ENCODE results near the gene ARHGAP33.
"Not testable (repeated sequence)": the region's sequence is repeated elsewhere in the genome, so short reads cannot be mapped to it uniquely, and the experiment has no call there.

Gene ARHGAP33

DNA sequence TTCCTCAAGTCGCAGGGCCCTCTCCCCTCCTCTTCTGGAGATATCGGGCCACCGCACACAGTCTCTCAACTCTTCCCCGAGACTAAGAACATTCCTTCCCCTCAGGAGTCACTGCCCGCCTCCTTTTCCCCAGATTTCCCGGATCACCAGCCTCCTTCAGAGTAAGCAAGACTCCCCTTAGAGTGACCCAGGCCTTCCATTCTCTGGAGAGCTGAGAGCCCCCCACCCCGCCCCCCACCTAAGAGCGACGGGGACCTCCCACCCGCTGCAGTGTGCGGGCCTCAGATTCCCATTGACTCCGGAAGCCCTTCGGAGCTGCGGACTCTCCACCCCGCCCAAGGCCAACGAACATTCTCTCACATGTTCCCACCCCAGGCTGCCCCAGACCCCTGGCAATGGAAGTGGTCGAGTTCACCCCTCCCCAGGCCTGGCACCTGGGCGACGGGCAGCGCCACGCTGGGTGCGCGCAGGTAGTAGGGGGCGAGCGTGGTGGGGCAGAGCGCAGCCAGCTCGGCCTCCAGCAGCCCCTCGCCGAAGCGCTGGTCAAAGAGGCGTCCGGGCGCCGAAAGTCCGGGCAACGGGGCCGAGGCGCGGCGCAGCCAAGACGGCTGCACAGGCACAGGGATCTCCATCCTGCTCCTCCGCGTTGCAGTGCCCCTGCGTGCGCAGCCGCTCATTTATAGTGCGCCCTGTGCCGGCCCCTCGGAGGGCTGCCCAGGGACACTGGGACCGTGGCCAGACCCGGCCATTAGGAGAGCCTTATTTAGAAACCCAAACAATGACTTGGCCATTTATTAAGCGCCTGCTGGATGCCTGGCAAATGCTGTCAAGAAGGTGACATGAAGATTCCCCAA is 18.8 kb upstream of the ARHGAP33 start, which contains the start of gene HSPB6:
HSPB6 (minus strand) TSS at position 653 of the 854 bp plus-strand sequence; CDS start at position 632, 21 bp downstream.
- DNase-seq, result peak; percentile 73

DNA sequence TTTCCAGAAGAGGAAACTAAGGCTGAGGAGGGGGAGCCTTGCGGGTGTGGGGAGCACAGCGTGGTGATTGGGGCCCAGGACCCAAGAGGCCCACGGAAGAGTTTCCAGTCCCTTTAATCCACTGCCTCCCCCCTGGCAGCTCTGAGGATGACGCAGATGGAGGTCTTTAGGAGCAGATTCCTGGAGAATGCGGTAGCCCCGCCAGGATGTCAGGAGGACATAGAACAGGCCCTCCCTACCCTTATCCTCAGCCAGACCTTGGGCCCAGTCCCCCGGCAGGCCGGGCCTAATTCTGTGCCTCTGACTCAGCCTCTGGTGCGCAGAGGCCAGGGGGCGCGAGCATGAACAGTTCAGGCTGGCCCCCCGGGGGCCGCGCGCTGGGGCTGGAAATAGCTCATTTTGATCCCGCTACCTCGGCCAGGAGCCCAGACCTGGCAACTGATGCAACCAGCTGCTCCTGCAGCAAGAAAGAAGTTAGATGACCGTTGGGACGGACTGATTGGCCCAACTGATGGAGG is 18.1 kb upstream of the ARHGAP33 start:
- DNase-seq, result peak; percentile 97

DNA sequence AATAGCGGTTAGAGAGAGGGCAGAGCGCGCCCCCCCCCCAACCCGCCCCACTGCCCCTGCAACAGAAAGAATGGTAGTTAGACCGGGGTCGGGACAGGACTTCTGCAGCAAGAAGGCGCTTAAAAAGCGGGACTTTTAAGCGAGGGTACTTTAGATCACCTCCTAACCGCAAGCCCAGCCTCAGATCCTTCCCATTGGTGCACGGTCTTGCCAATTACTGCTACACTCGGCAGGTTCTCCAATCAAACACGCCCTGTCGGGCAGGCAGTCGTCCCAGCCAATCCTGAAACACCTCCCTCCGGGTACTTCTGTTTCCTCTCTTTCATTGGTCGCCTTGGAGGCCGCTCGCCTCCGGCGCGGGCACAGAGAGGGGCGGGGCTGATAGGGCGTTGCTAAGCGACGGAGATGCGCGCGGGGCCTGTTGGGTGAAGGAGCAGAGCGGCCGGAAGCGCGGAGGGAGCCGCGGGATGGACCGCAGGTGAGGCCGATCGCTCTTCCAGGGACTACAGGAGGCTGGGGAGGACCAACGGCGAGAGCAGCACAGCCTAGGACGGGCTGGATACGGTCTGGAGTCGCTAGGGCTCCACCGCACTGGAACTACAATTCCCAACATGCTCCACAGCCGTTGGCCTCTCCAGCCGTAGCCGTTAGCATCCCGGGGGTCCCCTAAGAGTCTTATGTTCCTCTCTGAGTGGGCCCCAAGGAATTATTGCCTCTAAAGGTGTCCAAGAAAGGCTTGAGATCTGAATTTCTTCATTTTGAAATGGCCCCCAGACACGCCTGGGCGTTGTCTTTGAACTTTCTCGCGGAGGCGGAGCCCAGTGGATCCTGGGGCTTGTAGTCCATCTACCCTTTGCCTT is 17.4 kb upstream of the ARHGAP33 start, which contains the start of gene PROSER3:
PROSER3 (plus strand) TSS at position 428 of the 860 bp plus-strand sequence; CDS start at position 468, 40 bp downstream.
- DNase-seq, result peak; percentile 100

DNA sequence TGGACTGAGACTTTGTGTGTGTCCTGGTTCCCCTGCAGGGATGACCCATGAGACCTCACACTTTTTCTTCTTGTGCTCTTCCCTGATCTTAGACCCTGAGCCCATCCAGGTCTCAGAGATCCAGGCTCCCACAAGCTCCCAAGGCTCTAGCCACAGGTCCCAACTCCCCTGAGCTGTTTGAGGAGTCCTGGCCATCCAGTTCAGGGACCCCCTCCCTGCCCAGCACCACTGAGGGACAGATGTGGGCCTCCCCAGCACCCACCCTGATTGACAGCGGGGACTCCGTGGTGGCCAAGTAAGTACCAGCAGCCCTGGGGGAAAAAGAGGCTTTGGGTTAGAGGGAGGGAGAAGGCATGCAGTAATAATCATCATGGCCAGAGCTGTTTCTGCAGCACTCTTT is 15.7 kb upstream of the ARHGAP33 start:
- no peak for DNase-seq

DNA sequence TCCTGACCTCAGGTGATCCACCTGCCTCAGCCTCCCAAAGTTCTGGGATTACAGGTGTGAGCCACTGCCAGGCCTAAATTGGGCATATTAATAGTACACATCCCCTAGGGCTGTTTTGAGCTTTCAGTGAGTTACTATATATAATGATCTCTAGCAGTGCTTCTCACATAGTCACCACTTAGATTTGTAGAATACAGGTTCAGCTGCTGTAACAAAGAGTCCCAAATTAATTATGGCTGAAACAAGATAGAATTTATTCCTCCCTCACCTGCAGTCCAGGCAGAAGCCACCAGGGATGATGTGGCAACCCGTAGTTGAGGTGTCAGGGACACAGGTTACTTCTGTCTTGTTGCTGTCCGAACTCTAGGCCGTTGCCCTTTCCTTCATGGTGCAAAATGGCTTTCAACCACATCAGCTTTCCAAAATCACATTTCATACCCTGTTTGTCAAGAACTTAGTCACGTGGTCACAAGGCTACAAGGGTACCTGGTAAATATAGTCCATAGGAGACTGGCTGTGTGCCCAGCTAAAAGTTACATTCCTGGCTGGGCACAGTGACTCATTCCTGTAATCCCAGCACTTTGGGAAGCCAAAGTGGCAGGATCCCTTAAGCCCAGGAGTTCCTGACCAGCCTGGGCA is 14.5 kb upstream of the ARHGAP33 start:
- no peak for DNase-seq

DNA sequence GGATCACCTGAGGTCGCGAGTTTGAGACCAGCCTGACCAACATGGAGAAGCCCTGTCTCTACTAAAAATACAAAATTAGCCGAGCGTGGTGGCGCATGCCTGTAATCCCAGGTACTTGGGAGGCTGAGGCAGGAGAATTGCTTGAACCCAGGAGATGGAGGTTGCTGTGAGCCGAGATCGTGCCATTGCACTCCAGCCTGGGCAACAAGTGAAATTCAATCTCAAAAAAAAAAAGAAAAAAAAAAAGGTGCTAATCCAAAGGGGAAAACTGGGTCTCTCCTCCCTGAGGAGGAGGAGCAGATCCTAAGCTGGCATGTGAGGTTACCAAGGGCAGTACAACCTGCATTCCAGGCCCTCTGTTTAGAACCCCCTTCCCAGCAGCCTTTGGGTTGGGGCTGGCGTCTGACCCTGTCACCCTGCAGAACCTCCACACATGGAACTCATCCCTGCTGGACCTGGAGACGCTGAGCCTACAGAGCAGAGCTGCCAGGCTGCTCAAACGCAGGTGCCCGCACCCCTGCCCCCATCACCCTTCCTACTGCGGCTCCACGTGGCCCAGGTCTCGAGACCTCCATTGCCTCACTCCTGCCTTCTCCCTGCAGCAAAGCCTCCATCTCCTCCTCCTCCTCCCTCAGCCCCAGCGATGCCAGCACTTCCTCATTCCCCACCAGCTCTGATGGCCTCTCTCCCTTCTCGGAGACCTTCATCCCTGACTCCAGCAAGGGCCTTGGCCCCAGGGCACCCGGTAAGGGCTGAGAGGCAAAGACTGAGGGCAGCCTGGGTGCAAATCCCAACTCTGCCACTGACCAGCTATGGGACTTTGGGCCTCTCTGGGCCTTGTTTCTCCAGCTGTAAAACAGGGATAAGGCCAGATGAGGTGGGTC is 10.7 kb upstream of the ARHGAP33 start:
- DNase-seq, result no peak

DNA sequence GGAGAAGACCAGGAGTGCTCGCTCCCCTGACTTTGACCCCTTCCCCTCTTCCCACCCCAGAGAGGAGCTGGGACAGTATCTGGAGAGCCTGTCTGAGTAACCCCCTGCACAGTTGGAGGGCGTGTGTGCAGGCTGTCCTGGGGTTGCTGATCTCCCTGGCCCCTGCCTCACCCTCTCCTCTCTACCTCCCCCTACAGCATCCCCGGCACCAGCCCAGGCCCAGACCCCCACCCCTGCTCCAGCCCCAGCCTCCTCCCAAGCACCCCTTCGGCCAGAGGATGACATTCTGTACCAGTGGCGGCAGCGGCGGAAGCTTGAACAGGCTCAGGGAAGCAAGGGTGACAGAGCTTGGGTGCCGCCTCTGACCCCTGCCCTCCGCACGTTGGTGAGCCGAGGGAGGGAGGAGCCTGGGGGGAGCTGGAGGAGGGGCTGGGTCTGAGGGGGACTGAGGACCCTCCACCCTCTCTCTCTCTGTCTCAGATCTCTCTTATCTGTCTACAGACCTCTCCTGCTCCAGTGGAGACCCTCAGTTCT is 8.7 kb upstream of the ARHGAP33 start:
- no peak for DNase-seq

DNA sequence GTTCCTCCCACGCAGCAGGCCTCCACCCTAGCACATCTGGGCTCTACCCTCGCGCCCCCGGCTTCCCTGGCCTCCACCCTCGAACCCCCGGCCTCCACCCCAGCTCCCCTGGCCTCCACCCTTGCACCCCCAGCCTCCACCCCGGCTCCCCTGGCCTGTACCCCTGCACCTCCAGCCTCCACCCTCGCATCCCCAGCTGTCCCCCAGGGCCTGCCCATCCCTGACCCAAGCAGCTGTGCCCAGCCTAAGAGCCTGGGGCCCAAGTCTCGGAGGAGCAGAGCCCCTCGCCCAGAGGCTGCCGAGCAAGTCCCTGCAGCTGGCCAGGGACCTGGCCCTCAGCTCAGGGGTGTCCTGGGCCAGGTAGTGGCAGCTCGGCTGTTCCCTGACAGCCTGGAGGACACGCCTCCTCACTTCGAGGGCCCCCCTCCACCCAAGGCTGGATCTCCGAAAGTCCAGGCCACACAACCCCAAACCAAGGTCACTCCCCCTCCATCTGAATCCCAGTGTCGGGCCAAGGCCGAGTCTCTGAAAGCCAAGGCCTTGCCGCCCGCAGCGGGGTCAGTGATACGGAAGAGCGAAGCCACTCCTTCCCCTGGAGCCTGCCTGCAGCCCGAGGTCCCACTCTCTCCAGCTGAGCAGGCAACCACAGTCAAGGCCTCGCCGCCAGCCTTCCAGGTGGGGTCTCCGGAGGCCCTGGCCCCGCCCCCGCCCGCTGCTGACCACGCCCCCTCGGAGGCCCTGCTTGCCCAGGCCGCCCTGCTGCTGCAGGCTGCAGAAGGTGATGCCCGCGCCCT is 7.9 kb upstream of the ARHGAP33 start:
- DNase-seq, result no peak

DNA sequence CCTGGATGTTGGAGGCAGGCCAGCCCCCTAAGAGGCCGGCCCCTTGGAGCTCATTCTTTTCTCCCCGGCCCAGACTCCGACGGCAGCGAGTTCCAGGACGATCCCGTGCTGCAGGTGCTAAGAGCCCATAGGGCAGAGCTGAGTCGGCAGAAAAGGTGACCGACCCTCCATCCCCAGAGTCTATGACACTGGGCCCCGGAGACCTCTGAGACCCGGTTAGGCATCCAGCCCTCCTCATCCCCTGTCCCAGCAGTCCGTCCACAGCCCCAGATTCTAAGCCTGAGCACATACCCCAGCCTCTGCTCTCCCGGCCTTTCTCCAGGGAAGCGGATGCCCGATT is 7.3 kb upstream of the ARHGAP33 start:
- no peak for DNase-seq

DNA sequence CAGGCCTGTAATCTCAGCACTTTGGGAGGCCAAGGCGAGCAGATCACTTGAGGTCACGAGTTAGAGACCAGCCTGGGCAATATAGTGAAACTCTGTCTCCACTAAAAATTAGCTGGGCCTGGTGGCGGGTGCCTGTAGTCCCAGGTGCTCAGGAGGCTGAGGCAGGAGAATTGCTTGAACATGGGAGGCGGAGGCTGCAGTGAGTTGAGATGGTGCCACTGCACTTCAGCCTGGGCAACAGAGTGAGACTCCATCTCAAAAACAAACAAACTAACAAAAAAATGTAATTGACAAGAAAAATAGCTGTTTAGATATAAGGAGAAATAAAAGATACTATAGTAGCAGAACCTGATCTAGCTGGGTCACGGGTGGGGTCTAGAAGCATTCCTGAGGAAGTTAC is 3.0 kb upstream of the ARHGAP33 start:
- not testable (repeated sequence) for DNase-seq

DNA sequence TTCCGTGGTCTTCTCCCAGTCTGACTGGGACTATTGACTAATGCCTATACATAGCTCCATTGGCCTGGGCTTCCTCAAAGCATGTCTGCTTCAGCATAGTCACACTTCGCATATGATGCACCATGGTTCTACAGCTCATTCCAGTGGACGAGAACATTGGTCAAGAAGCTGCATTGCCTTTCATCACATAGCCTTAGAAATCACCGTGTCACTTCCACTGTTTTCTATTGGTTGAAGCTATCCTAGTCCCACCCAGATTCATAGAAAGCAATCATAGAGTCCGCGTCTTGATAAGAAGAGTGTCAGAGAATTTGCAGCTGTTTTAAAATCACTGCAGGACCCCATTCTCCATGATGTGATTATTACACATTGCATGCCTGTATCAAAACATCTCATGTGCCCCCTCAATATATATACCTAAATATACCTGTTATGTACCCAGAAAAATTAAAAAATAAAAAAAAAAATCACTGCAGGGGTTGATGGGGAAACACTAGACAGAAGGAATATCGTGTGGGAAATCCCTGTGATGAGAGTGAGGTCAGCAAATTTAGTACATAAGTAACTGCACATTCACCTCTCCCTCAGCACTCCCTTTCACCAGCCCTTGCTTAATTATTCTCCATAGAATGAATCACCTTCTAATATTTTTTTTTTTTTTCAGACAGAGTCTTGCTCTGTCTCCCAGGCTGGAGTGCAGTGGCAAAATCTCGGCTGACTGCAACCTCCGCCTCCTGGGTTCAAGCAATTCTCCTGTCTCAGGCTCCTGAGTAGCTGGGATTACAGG is 2.2 kb upstream of the ARHGAP33 start:
- no peak for DNase-seq

DNA sequence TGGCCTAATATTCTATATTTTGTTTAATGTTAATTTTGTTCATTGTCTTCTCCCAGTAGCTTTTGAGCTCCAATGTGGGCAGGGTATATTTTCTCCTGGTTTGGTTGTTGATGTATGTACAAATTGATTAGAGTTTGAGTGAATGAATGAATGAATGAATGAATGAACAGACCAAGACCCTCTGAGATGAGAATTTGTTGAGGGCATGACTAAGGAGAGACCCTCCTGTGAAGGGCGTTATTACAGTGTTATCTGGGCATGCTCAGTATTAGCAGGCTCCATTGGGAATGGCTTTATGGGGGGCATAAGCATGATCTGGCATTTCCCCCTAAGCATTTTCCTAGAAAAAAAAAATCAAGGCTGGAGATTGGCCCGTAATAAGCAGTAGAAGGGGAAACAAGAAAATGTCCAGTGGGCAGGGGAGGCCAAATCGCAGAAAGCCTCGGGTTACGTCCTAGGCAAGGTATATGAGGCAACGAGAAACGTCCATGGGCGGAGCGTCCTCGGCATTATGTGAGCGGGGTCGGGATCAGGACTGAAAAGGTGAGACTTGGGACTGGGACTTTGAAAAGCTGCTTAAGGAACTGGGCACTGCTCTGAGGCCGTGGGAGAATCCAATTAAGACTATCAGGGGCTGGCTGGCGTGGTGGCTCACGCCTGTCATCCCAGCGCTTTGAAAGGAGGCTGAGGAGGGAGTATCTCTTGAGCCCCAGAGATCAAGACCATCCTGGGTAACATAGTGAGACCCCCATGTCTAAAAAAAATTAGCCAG is 904 bp upstream of the ARHGAP33 start:
- DNase-seq, result no peak

DNA sequence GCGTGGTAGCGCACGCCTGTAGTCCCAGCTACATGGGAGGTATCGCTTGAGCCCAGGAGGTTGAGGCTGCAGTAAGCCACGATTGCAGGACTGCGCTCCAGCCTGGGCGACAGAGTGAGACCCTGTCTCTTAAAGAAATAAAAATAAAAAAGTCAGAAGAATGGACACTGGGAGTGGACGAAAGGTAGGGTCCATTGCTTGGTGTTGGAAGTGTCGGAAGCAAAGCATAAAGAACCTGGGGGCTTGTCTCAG is 392 bp upstream of the ARHGAP33 start:
- no peak for DNase-seq

DNA sequence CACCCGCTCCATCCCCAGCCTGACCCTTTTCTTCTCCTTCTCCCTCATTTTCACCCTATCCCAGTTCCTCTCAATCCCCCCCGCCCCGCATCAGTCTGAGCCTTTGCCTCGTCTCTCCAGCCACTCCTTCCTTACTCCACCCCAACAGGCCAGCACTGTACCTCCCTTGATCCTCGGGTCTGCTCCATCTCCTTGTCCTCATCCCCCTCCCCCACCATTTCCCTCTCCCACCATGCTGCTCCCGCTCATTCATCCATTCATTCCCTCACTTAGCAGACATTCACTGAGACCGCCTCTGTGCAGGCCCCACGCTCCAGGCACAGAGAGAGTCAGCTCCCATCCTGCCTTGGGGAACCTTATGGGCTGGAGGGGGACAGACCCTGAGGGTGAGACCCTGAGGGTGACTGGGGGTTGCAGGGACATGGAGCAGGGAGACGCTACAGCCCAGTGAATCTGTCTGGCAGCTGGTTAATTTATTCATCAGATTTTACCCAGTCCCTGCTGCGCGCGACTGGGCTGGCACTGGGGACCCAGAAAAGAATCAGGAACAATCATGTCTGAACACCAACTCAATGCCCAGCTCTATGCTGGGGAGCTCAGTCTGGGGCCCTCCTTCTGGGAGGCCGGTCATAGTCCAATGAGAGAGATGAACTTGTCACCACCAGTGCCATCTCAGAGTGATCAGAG is 881 bp downstream of the ARHGAP33 start:
- DNase-seq, result no peak

DNA sequence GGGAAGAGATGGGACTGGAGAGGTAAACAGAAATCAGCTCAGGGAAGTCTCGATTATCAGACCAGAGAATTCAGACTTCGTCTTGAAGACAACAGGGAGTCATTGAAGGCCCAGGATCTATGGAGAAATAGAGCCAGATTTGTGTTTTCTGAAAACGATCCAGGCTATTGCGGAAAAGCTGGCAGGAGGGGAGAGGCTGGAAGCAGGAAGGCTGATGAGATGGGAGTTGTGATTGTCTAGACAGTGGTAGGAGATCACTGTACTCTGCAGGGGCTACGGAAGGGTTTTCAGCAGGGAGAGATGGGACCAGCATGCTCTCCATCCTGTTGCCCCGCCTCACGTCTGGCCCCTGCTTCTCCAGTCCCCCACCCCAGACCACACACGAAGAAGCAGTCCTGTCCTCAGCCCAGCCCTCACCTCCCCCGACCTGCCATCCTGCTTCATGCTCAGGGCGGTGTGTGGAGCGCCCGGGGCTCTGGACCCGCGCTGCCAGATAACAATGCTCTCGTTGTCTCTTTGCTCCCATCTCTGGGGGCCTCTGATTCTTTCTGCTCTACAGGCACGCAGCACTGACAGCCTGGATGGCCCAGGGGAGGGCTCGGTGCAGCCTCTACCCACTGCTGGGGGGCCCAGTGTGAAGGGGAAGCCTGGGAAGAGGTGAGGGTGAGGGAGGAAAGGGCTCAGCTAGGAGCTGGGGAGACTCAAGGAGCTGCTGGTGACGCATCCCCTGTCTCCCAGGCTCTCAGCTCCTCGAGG is 1.9 kb downstream of the ARHGAP33 start:
- DNase-seq, result no peak

DNA sequence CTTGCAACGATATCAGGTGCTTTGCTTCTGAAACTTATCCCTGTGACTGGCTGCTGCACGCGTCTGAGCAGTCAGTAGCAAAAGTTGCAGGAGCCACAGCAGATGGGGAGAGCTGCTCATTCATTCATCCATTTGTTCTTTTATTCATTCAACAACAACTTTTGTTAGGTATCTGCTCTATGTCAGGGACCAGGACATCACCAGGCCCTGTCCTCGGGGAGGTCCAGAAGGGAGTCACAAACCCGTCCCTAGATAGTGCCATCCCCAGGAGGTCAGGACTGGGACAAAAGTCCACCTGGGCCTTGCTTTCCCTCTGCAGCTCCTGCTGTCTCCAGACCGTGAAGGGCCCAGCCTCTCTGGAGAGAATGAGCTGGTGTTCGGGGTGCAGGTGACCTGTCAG is 2.6 kb downstream of the ARHGAP33 start:
- DNase-seq, result no peak

DNA sequence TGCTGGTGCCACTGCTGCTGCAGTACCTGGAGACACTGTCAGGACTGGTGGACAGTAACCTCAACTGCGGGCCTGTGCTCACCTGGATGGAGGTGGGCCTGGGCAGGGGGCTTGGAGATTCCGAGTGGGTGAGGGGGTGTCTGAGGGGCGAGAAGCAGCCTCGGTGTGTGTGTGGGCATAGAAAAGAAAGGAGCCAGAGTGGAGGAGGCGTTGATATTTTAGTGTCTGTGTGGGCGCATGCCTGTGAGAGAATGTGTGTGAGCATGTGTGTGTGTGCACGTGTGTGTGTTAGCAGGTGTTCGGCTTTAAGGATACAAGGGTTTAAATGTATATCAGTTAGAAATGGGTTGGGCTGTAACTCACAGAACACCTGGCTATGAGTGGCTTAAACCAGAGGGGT is 3.7 kb downstream of the ARHGAP33 start:
- no peak for DNase-seq

DNA sequence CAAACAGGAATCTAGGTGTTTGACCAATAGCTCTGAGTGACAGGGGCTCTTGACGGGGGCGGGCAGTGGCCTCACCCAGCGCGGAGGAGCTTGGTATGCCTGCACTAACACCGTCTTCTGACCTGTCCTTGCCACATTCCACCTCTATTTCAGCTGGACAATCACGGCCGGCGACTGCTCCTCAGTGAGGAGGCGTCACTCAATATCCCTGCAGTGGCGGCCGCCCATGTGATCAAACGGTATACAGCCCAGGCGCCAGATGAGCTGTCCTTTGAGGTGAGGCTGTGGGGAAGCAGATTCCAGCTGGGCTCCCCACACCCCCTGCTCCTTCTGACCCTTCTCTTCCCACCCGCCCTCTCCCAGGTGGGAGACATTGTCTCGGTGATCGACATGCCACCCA is 4.7 kb downstream of the ARHGAP33 start:
- no peak for DNase-seq
